HG02798 (cell line): ENCODE data around the gene RNF186.

Source experiments
- ATAC-seq: cut with Tn5 transposase; IDR thresholded peaks from one replicate; pipeline ENCODE4 v1.9.1; 2021; ENCODE audit warnings: mild to moderate bottlenecking; ENCODE audit not compliant: unreplicated experiment, poor library complexity

RNF186 gene

DNA sequence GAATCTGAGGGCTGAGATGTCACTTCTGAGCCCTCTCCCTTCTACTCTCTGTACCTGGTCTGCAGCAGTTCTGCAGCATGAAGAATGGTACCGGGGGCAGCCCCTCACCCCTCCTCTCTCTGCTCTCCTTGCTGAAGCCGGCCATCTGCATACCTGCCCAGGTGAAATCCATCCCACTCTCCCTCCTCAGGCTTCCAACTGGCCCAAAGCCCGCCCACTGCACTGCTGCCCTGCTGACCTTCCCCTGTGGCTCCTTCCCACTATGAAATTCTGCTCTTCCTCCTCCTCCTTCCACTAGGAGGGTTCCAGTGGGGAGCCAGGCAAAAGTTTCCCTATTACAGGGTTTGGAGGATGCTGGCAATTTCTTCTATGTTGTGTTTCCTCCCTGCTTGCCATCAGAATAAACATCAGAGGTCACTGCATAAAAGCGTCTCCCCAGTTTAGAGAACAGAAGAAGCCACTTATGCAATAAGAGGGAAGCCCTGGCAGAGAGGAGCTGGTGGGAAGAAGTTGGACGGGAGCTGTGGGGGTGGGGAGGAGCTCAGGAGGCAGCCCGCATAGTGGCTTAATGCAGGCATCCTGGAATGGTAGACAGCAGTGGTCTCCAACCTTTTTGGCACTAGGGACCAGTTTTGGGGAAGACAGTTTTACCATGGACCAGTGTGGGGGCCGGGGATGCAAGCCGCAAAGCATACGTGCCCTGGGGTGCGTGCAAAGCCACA is 45.7 kb downstream of the RNF186 start:
- no peak for ATAC-seq

- no peak for ATAC-seq
These were observed 46.5 kb downstream of the RNF186 start for GRCh38 chr1:19768353-19769210.

GRCh38 chr1:19765623-19766022 is 49.5 kb downstream of the RNF186 start:
- no peak for ATAC-seq

- no peak for ATAC-seq
These were observed 50.2 kb downstream of the RNF186 start for GRCh38 chr1:19764848-19765247.
